GM10847 (cell line): ENCODE measurements around the gene FBXW12.

Experiments used
- POLR2A ChIP-seq: IDR thresholded peaks from 2 replicates; pipeline ENCODE4 v1.6.1; 2011; ENCODE audit not compliant: insufficient read length; ENCODE audit errors: extremely low read depth

Gene FBXW12

DNA sequence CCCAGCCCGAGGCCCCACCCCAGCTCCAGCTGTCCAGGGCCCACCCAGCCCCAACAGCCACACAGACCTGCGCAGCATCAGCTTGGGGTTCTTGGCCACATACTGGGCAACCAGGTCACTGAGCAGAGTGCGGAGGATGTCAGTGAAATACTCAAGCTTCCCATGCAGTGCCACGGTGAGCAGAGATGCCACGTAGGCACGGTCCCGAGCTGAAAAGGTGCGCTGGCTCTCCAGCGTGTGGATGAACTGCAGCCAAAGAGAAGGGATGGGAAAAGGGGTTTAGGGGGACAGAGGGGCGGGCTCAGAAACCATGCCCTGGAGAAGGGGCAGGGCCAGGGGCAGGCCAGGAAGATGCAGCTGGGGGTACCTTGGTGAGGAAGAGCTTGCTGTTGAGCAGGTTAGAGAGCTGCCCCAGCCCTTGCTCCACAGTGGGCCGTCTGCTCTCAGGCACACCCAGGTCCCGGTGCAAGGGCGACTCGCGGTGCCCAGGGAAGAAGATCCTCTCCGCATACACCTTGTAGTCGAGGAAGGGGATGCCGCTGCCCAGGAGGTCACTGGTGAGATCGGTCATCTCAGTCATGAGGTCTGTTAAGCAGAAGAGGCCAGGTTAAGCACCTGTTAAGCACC lies 40.5 kb downstream of the FBXW12 start:
- no peak for TF ChIP-seq POLR2A

DNA sequence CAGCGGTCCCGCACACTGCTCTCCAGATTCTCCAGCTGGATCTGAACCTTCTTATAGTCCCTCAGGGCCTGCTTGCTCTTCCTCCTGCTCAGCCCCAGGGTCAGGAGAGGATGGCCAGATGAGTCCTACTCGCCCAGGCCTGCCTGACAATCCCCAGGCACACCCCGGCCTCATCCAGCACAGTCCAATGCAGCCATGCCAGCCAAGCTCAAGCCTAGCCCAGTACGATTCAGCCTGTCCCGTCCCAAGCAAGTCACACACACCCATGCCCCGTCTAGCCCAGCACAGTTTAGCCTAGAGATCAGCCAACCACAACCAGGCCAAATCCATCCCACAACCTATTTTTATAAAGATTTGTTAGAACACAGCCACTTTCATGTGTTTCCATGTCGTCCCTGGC lies 41.1 kb downstream of the FBXW12 start:
- no peak for TF ChIP-seq POLR2A

DNA sequence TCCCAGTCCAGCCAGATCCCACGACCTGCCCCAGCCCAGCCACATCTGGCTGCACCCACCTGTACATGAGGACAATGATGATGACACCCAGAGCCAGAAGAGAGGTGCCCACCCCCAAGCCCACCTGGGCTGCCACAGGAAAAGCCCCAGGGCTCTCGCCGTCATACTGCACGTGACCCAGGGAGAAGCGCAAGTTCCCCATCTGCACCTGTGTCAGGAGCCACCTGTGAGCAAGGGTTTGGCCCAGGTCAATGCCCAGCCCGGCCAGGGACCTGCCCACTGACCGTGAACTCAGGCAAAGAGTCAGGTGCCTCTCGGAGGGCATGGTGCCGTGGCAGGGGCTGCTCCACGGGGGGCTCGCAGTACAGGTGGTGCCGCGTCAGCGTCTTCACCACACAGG lies 41.6 kb downstream of the FBXW12 start:
- TF ChIP-seq POLR2A = no peak

DNA sequence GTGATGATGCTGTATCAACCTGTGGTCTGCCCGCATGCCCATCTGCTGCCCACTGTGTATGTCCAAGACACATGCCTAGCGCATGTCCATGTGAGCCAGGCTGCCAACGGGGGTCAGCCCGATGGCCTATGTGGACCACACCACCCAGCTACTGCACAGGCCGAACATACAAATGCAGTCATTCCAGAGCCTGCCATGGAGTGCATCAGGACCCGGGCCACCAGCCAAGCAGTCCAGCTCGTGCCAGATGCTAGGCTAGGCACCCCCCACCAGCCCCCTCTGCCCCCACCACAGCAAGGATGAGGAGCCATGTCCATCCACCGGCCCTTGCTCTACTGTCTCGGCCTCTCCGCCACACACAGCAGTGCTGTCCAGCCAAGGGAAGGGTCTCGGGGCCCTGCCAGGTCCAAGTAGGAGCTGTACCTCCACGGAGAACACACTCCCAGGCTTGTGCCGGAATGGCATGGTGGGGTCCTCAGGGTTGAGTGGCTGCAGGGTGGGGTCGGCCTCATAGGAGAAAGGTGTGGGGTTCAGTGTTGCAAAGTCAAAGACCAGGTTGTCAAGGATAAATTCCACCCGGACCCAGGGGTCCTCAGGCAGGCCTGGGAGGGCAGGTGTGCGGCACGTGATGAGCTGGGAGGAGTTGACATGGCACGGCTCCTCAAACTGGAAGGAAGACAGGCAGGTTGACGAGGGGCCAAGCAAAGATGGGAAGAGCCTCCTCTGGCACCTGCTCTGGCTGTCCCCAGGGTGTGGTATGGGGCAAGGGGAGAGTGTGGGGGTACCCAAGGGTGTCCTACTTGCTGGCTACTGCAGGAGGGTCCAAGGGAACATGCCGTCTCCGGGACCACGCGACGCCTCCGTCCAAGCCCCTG lies 42.6 kb downstream of the FBXW12 start:
- no peak for TF ChIP-seq POLR2A

DNA sequence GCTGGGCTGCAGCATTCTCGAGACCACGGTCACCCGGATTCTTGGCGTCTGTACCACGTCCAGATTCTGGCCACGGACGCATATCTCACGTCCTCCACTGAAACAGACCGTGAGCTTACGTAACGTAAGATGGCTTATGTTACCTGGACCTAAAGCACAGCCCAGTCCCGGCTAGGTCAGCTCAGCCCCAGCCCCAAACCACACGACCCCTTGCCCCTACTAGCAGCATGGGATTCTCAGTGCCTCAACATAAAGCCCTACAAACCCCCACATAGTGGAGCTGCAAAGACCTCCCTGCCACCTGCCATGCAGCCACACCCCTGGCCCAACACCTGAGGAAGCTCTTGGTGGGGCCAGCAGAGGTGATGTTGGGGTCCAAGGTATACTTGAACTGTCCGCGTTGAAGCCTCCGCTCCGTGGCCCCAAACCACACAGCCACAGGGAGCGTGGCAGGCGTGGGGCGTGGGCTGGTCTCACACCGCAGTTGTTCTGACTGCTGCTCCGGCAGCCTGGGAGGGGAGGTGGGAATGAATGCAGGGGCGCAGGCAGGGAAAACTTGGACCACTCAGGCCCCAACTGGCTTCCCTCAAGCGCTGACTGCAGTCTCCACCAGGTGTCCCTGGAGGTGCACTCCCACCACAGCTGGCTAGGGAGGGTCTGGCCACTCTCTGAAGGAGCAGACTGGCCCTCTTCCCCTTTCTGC lies 43.4 kb downstream of the FBXW12 start:
- no peak for TF ChIP-seq POLR2A

DNA sequence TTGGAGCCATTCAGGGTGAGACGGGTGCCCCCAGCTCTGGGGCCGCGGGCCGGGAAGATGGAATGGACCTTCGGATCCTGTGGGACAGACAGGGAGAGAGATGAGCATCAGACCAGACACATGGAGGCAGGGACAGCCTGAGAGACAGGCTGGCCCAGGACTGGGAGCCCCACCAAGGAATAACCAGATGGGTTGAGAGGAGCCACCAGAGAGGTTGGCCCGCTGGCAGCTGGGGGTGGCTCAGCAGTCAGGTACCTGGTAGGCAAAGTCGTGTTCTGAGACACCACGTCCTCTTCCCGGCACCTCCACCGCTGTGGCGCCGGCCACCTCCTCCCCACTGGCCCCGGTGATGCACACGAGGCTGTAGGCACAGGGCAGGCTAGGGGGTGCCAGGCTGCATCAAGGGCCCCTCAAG lies 44.1 kb downstream of the FBXW12 start:
- TF ChIP-seq POLR2A = no peak

DNA sequence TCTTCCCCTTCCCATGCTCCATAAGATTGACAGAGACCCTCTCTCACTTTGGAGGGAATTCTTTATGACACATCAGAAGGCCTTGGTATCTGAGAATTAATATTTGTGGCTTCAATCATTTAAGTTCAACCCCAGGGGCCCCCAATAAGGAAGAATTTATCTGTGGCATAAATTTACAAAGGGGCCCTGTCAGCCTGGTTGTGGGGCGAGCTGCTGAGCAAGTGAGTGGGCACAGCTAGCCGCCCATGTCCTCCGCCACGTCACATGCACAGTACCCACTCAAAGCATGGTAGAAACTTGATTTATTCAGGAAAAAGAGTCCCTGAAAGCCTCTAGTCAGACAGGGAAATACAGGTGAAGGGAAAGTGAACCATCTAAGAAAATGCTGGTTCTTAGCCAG lies 44.5 kb downstream of the FBXW12 start:
- no peak for TF ChIP-seq POLR2A

DNA sequence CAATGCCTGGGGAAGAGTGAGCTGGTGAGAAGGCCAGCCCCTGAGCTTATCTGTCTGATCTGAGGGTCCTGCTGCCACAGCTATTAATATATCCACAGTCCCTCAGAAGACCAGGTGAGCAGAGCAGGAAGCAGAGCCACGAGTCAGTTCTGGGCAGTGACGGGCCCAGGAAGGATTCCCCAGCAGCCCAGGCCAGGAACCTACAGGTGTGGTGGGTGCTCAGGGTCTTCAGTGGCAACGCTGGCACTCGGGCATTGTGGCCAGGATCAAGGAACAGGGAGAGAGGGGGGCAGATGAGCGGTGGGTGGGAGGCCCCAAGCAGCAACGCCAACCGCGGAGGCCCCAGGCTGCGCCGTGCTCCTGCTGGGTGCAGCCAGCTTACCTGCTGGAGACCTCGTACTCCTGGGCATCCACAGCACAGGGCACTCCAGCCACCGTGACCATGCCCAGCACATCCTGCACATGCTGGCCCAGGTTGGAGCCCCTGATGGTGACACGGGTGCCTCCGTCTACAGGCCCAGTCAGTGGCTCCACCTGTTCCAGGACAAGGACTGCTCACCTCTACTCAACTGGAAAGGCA lies 45.6 kb downstream of the FBXW12 start:
- TF ChIP-seq POLR2A = no peak

DNA sequence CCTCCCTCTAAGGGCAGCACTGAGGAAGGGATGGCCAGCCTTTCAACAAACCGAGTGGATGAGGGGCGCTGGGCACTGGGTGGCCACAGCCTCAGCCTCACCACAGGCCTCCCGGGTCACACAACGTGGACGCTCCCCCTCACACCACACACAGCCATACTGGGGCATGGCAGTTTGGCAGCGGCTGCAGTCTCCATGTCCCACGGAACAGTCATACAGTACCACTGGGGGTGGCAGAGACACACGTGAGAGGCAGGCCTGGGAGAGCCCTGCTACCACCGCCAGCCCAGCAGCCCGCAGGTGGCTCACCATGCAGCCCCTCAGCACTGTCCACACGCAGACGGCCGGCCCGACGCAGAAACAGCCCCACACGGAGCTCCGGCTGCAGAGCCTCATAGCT lies 46.1 kb downstream of the FBXW12 start:
- TF ChIP-seq POLR2A = no peak

DNA sequence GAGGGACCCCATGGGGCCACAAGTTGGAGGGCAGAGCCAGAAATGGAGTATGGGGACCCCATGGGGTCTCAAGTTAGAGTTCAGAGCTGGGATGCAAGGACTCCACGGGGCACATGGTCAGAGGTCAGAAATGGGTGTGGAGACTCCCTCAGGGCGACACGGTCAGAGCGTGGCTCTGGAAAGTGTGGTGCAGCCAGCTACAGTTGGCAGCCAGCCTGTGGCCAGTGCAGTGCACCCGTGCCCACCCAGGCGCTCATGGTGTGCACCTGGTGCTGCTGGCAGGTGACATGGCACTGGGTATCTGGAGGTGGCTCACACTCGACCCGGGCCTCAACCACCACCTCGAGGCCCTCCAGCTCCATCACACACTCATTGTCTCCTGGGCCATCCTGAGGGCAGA lies 46.6 kb downstream of the FBXW12 start:
- no peak for TF ChIP-seq POLR2A

DNA sequence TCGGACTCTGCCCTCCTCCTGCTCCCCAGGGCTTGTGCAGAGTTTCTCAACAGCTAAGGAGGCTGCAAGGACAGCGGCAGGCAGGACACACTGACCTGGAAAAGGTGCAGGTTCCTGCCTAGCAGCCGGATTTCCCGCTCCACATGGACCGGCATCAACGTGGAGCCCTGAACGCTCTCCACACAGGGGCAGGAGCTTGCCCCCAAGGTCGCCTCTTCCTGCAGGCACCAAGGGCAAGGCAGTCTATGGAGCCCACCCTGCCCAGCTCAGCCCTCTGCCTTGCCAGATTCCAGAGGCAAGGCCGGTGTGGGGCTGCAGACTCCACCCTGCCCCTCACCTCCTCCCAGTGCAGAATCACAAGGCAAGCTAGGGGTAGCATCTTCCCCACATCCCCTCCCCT lies 47.1 kb downstream of the FBXW12 start:
- no peak for TF ChIP-seq POLR2A

DNA sequence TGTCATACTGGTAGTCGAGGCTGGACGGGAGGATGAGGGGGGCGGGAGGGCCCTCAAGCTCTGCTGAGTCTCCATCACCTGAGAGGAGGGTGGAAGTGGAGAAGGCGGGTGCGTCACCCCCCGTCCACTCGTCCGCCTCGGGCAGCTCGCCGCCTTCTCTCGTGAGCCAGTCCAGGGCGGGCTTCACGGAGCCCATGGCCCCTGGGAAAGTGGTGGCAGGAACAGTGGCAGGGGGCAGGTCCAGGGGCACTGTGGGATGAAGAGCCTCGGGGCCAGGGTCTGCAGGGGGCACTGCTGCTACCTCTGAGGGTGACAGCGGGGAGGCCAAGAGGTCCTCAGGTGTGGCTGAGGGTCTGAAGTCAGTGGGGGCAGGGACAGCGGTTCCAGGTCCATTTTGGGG lies 47.6 kb downstream of the FBXW12 start:
- TF ChIP-seq POLR2A = no peak

DNA sequence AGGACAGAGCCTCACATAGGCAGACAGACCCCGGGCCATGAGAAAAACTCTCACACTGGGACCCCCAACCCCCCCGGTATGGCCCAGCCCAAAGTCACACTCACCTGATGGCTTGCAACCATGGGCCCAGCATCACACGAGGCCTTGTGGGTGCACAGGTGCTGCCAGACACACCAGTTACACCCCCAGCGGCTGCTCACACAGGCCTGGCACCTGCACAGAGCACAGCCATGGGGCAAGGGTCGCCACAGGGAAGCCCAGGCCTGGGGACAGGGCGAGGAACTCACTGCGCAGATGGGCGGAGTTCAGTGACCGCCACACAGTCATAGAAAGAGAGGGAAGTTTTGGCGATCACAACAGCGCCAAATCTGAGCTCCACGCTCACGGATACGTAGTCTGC lies 48.5 kb downstream of the FBXW12 start:
- no peak for TF ChIP-seq POLR2A

DNA sequence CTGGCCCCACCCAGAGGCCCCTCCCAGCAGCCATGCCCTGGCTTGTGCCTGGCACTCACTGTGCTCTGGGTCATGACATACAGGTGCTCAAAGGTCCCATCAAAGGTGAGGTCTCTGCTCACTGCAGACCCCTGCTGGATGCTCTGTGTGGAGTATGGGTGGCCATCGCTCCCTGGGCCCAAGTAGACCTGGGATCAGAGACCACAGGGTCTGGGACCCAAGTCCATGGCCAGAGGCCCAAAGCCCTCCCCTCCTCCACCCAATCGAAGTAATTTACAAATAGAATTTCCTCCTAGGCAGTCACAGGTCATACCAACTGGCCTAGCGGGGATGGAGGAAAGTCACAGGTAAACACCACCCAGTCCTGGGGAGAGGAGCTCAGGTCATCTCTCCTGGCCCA lies 50.3 kb downstream of the FBXW12 start:
- no peak for TF ChIP-seq POLR2A

DNA sequence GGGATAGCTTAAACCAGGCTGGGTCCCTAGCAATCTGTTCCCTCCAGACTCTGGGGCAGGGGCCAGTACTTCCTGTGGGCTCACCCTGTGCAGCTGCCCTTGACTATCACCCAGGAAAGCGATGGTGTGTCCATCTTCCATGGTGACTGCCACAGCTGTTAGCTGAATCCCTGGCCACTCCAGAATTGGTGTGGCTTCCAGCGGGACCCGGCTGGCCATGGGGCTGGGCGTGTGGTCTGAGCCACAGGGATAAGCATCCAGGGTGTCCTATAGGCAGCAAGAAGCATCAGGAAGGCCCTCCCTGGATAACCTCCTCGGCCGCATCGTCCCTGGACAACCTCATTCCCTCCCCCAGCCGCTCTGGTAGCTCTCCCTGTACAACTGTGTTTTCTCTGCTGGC lies 50.7 kb downstream of the FBXW12 start:
- no peak for TF ChIP-seq POLR2A
